GM12891 (cell line): ENCODE data around the gene GPRASP3. TPM values are rescaled to one million over a fixed set of nuclear protein-coding genes. Genes with fewer than 3 reads are reported as not detected.
A peak's percentile ranks its signal among the peaks of the same experiment; 100 is the strongest.
"Not testable (repeated sequence)": the region's sequence is repeated elsewhere in the genome, so short reads cannot be mapped to it uniquely, and the experiment has no call there.

ENCODE experiments used
- DNase-seq: peaks from one replicate; pipeline ENCODE4 v3.0.0; 2011; ENCODE audit warnings: low spot score; ENCODE audit not compliant: insufficient read length
- FAIRE-seq: peaks from 2 replicates; lab custom pipeline; 2011; peaks lifted over from hg19 to GRCh38; lab: Jason Lieb, UNC
- PAX5 ChIP-seq: IDR thresholded peaks from 2 replicates; pipeline ENCODE4 v1.6.1; 2011; ENCODE audit warnings: low read length, moderate library complexity, mild to moderate bottlenecking; ENCODE audit not compliant: insufficient read depth, severe bottlenecking
- POLR2A ChIP-seq: IDR thresholded peaks from 2 replicates; pipeline ENCODE4 v1.6.1; 2011; ENCODE audit warnings: low read depth, low read length, control low read depth
- POLR2AphosphoS5 ChIP-seq: IDR thresholded peaks from 2 replicates; pipeline ENCODE4 v1.6.1; 2011; ENCODE audit warnings: low read depth, low read length, control low read depth
- POU2F2 ChIP-seq: IDR thresholded peaks from 2 replicates; pipeline ENCODE4 v1.6.1; 2011; ENCODE audit warnings: low read depth, mild to moderate bottlenecking, control low read depth, low read length, moderate library complexity
- SPI1 ChIP-seq: IDR thresholded peaks from 2 replicates; pipeline ENCODE4 v1.6.1; 2011; ENCODE audit warnings: low read depth, low read length, control low read depth
- TAF1 ChIP-seq: IDR thresholded peaks from 2 replicates; pipeline ENCODE4 v1.6.1; 2011; ENCODE audit warnings: low read depth, low read length, control low read depth
- polyA plus RNA-seq: library from polyadenylated mRNA; unstranded; fragments of >200 nt; gene quantifications from one replicate; pipeline ENCODE4 v1.2.1, GENCODE V29; 2012; ENCODE audit warnings: low read depth, missing spikeins, inconsistent platforms; ENCODE audit not compliant: missing spikeins

Gene GPRASP3
- polyA plus RNA-seq, result 1.1 TPM

- FAIRE-seq (peak; percentile 96), DNase-seq (peak; percentile 37)
- TF ChIP-seq POLR2AphosphoS5, result 0 out of 2 replicates have a peak, but pooled peaks have one; percentile 20
- TF ChIP-seq PAX5, result no peak
- peak; percentile 68 for TF ChIP-seq POLR2A
- TF ChIP-seq POU2F2, result 0 out of 2 replicates have a peak, but pooled peaks have one; percentile 36
- TF ChIP-seq TAF1, result 0 out of 2 replicates have a peak, but pooled peaks have one; percentile 28
These were observed at the start of gene GPRASP3 for GRCh38 chrX:102720237-102721168. TSS of gene GPRASP3 (plus strand) at chrX:102720743. CDS start at chrX:102748996, 28,253 bp downstream.

- FAIRE-seq (peak; percentile 58), DNase-seq (no peak)
- TF ChIP-seq TAF1 (no peak), POLR2AphosphoS5 (no peak), PAX5 (no peak), POLR2A (no peak), POU2F2 (no peak), SPI1 (no peak)
These were observed 47.7 kb upstream of the GPRASP3 start for GRCh38 chrX:102672856-102673255.

- DNase-seq, FAIRE-seq: not testable (repeated sequence)
These were observed 43.1 kb upstream of the GPRASP3 start for GRCh38 chrX:102677479-102677878.

GRCh38 chrX:102684772-102685520, 35.6 kb upstream of the GPRASP3 start:
- DNase-seq, result no peak
- FAIRE-seq, result no peak
- TF ChIP-seq POLR2A (no peak), SPI1 (no peak), POLR2AphosphoS5 (no peak), PAX5 (no peak), TAF1 (no peak)

- TF ChIP-seq POLR2AphosphoS5, result no peak
- no peak for TF ChIP-seq POU2F2
- TF ChIP-seq SPI1, result no peak
- no peak for TF ChIP-seq TAF1
- FAIRE-seq, result no peak
- no peak for DNase-seq
These were observed 25.8 kb upstream of the GPRASP3 start for GRCh38 chrX:102694749-102695148.

GRCh38 chrX:102696306-102696705, 24.2 kb upstream of the GPRASP3 start:
- DNase-seq (no peak), FAIRE-seq (no peak)
- no peak for TF ChIP-seq PAX5
- no peak for TF ChIP-seq POLR2A
- TF ChIP-seq POLR2AphosphoS5, result no peak
- TF ChIP-seq POU2F2, result no peak
- TF ChIP-seq TAF1, result no peak
- TF ChIP-seq SPI1, result no peak

GRCh38 chrX:102697494-102697893, 23.0 kb upstream of the GPRASP3 start:
- DNase-seq (no peak), FAIRE-seq (no peak)
- TF ChIP-seq SPI1 (no peak), POU2F2 (no peak), POLR2A (no peak), PAX5 (no peak), POLR2AphosphoS5 (no peak), TAF1 (no peak)

GRCh38 chrX:102708900-102709299, 11.6 kb upstream of the GPRASP3 start:
- TF ChIP-seq POU2F2 (no peak), SPI1 (no peak), TAF1 (no peak)
- FAIRE-seq (no peak), DNase-seq (no peak)

- TF ChIP-seq POLR2A (no peak), POLR2AphosphoS5 (no peak), SPI1 (no peak), POU2F2 (no peak), TAF1 (no peak), PAX5 (no peak)
- FAIRE-seq (no peak), DNase-seq (no peak)
These were observed 8.7 kb upstream of the GPRASP3 start for GRCh38 chrX:102711872-102712215.
